Measurements from ENCODE around the gene S100A8.

DNA sequence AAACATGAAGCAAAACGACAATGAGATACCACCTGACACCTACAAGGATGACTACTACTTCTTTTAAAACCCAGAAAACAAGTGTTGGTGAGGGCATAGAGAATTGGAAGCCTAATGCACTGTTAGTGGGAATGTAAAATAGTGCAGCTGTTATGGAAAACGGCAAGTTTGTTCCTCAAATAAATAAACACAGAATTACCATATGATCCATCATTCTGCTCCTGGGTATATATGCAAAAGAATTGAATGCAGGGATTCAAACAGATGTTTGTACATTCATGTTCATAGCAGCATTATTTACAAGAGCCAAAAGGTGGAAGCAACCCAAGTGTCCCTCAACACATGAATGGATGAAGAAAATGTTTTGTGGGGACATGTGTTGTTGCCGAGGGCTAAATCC lies 1.4 kb upstream of the S100A8 start:
- TF ChIP-seq, protein P1, sequence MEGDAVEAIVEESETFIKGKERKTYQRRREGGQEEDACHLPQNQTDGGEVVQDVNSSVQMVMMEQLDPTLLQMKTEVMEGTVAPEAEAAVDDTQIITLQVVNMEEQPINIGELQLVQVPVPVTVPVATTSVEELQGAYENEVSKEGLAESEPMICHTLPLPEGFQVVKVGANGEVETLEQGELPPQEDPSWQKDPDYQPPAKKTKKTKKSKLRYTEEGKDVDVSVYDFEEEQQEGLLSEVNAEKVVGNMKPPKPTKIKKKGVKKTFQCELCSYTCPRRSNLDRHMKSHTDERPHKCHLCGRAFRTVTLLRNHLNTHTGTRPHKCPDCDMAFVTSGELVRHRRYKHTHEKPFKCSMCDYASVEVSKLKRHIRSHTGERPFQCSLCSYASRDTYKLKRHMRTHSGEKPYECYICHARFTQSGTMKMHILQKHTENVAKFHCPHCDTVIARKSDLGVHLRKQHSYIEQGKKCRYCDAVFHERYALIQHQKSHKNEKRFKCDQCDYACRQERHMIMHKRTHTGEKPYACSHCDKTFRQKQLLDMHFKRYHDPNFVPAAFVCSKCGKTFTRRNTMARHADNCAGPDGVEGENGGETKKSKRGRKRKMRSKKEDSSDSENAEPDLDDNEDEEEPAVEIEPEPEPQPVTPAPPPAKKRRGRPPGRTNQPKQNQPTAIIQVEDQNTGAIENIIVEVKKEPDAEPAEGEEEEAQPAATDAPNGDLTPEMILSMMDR (IDR thresholded peaks at IDR 0.05), result no peak
- no peak for TF ChIP-seq POLR2A (IDR thresholded peaks at IDR 0.05)

Measured in body of pancreas (tissue), 4 donors.